Posterior cingulate gyrus (tissue), 11 donors: Measurements from ENCODE around the gene SAMD10.
"Not testable (repeated sequence)": the region's sequence is repeated elsewhere in the genome, so short reads cannot be mapped to it uniquely, and the experiment has no call there.

Experiments used
- DNase-seq, 10 donors: peaks; one replicate each; pipeline versions ENCODE4 v3.0.0 to v3.0.0-alpha.2; 2020 to 2021; ENCODE audit warnings: mixed read lengths in 3 of 10
- intact Hi-C: fragments of 100-400 bp; cut with DNase I; formaldehyde crosslinking; loops from one replicate; pipeline ENCODE4 v1.15.1; 2023

SAMD10 gene

GRCh38 chr20:63979557-63980316 is at the start of gene SAMD10:
SAMD10 (minus strand) TSS chr20:63979642; CDS start chr20:63979467, 175 bp downstream.
- peak in 5 of 10 donors; percentile 32 to 91 (median 86) for DNase-seq
- intact Hi-C loops = loop anchor here (5.0 kb wide), 1 partner anchor 83 kb away; the partner anchor contains the start of gene TCEA2

DNA sequence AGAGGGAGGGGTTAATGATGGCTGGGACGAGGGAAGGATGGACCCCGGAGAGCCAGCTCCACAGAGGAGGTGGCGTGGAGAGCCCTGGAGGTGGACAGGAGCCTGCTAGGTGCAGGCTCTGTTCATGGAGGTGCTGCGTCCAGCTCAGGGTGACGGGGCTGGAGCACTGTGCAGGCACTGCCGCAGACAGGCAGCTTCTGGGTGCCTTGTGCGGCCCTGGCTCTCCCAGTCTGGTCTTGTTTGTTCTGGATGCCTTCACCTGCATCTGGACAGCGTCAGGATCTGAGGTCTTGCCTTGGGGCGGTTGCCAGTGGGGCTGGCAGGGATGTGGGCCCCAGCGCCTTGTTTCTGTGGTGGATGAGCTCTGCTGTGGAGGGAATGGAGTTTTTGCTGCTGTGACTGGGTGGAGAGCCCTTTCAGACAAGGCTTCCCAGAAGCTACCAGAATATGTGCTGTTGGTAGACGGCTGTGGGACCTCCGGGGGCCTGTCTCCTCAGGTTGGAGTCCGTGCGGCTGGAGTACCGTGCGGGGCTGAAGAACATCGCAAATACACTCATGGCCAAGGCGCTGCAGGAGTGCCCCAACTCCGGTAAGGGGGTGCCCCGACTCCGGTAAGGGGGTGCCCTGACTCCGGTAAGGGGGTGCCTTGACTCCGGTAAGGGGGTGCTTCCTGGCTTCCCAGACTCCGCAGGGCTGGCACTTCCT is 48.7 kb upstream of the SAMD10 start:
- intact Hi-C loops = no loop called here
- peak in 1 of 10 donors; percentile 74 for DNase-seq

DNA sequence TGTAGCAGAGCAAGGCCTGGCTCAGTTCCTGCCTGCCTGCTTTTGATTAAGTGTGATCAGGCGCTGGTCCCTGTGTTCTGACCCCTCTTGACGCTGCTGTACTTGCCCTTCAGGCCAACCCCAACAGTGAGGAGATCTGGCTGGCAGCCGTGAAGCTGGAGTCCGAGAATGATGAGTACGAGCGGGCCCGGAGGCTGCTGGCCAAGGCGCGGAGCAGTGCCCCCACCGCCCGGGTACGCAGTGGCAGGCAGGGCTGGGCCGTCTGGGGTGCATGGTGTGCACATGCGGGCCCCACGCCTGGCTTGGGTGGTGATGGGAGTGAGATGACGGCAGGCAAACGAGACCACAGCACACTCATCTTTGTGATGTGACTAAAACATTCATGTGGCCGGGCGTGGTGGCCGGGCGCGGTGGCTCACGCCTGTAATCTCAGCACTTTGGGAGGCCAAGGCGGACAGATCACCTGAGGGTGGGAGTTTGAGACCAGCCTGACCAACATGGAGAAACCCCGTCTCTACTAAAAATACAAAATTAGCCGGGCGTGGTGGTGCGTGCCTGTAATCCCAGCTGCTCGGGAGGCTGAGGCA is 46.5 kb upstream of the SAMD10 start:
- intact Hi-C loops = no loop called here
- no peak for DNase-seq

DNA sequence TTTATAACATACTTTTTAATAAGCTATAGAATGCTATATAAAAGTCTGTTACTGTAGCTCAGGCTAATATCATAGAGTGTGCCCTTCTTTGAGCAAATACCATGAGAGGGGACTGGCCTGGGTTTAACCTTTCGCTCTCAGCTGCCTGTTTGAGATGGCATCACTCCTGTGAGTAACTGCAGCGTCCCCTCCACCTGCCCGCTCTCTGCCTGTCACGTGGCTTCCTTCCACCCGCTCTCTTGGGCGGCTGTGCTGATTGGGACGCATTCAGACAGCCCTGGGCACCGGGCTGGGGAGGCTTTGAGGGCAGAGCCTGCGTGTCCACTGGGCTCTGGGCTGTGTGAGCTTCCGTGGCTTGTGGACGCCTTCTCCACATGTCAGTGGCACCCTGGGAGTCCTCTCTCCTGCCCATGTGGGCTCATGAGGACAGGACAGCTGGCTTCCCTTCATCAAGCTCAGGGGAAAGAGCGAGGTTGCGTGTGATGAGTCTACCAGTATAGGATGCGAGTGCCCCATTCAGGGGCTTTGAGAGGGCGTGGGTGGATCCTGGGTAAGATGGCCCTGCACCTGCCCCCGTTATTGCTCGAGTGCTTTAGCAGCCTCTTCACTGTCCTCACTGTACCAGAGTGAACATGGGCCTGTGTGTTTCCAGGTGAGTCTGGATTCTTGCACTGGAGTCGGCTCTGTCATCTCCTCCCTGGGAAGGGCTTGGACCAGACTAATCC is 45.8 kb upstream of the SAMD10 start:
- intact Hi-C loops = no loop called here
- no peak for DNase-seq

GRCh38 chr20:64024141-64024990 is 44.9 kb upstream of the SAMD10 start:
- intact Hi-C loops = no loop called here
- DNase-seq = no peak

DNA sequence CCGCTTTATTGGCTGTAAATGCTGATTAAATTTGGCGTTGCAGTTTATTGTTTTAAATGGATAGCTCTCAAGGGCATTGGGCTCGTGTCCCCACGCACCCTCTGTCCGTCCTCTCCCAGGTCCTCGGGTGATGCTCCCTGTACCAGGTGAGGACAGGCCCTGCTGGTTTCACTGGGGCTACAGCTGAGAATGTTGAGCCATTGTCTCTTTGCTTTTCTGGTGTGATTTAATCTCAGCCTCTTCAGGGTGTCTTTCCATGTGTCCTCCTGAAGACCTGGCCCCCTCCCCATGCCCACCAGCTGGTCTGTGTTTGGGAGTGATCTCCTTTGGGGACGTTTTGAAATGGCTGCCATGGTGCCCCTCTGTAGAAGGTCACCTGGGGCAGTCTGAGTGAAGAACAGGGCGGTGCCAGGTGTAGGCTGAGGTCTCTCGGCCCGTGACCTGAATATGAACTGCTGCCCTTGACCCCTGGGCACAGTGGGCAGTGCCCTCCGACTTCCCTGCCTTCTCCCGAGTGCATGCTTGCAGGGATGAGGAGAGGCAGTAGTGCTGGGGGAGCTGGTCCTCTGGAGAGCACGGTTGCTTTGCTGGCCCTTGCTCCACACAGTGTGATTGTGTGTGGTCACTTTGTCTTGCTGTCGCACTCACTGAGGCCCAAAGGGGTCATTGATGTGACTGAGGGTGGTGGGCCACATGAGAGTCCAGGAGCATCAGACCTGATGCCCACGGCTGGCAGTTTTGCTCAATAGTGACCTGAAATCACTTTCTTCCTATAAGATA is 44.1 kb upstream of the SAMD10 start:
- no peak for DNase-seq
- intact Hi-C loops = no loop called here

DNA sequence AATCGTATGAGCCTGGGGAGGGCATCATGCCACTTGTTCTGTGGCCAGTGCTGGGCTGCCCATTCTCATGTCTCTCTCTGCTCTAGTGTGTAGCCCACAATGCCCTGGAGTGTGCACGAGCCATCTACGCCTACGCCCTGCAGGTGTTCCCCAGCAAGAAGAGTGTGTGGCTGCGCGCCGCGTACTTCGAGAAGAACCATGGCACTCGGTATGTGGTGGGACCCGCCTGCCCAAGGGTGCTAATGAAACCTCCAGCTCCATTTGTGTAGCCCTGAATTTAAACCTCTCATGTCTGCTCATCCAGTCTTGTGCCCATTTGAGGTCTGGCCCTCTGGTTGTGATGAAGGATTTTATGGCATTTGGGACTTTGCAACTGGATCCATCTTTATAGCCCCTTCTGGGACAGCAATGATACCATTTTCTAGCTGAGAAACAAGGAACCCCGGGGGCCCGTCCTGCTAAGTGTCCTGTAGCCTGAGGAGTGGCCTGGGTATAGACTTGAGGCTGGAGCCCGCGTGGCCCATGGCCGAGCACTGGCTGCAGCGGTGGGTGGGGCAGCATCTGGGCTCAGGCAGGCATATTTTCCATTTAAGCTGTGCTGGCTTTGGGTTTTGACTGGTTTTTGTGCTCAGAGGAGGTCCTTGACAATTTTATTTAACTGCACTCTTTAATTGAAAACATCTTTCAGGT is 43.4 kb upstream of the SAMD10 start:
- no peak for DNase-seq
- intact Hi-C loops = no loop called here

GRCh38 chr20:64021124-64021975 is 41.9 kb upstream of the SAMD10 start:
- intact Hi-C loops = no loop called here
- DNase-seq = no peak

DNA sequence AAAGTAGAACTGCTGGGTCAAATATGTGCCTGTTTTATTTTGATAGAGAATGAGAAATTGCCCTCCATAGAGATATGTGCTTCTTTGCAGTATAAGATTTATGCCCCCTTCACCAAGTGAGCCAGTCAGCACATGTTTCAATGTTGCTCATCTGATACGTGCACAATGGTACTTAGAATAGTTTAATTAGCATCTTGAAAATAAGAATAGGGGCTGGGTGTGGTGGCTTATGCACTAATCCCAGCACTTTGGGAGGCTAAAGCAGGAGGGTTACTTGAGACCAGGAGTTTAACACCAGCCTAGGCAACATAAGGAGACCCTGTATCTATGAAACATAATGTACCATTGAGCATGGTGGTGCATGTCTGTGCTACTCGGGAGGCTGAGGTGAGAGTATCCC is 36.2 kb upstream of the SAMD10 start:
- intact Hi-C loops = no loop called here
- DNase-seq = no peak

DNA sequence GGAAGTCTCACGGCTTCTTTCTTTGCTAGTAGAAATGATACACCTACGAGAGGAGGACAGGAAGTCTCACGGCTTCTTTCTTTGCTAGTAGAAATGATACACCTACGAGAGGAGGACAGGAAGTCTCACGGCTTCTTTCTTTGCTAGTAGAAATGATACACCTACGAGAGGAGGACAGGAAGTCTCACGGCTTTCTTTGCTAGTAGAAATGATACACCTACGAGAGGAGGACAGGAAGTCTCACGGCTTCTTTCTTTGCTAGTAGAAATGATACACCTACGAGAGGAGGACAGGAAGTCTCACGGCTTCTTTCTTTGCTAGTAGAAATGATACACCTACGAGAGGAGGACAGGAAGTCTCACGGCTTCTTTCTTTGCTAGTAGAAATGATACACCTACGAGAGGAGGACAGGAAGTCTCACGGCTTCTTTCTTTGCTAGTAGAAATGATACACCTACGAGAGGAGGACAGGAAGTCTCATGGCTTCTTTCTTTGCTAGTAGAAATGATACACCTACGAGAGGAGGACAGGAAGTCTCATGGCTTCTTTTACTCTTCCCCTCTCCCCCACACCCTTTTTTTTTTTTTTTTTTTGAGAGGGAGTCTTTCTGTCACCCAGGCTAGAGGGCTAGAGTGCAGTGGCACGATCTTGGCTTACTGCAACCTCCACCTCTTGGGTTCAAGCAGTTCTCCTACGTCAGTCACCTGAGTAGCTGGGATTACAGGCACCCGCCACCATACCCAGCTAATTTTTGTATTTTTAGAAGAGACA is 33.1 kb upstream of the SAMD10 start:
- intact Hi-C loops, DNase-seq: not testable (repeated sequence)

- no peak for DNase-seq
- intact Hi-C loops = no loop called here
Measured at GRCh38 chr20:64011366-64011779, 31.9 kb upstream of the SAMD10 start.

GRCh38 chr20:64010711-64011237 is 31.3 kb upstream of the SAMD10 start:
- no peak for DNase-seq
- intact Hi-C loops = no loop called here

- DNase-seq = peak in 1 of 10 donors; percentile 57
- intact Hi-C loops = no loop called here
Measured at GRCh38 chr20:64009811-64010387, 30.5 kb upstream of the SAMD10 start.

- peak in 1 of 10 donors; percentile 34 for DNase-seq
- intact Hi-C loops = no loop called here
Measured at GRCh38 chr20:64006902-64007301, 27.5 kb upstream of the SAMD10 start.

GRCh38 chr20:64006490-64006889 is 27.0 kb upstream of the SAMD10 start:
- intact Hi-C loops = no loop called here
- DNase-seq = peak in 1 of 10 donors; percentile 63

DNA sequence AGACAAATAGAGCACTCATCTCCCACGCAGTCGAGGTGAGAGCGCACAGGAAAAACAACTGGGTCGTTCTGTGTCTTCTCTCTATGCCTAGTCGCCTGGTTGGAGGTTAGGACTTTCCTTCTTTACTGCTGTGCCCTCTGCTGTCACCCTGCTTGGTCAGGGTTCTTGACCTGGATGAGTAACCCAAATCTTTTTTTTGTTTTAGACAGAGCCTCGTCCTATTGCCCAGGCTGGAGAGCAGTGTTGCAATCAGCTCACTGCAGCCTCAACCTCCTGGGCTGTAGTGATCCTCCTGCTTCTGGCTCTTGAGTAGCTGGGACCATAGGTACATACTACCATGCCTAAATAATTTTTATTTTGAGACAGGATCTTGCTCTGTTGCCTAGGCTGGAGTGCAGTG is 26.0 kb upstream of the SAMD10 start:
- intact Hi-C loops = no loop called here
- no peak for DNase-seq
